ENCODE results near the gene BRICD5.

GRCh38 chr16:2196981-2197511 is 13.6 kb downstream of the BRICD5 start:
- TF ChIP-seq CTCF (conservative IDR thresholded peaks at IDR 0.05 in 1 of 2, IDR thresholded peaks at IDR 0.05 in 1 of 2; ENCODE audit: extremely low read depth in 1 of 2, insufficient read depth in 1 of 2, low read depth in 1 of 2, low read length in 2 of 2) (no peak), EZH2 (IDR thresholded peaks at IDR 0.05; ENCODE audit: borderline replicate concordance, low read length) (no peak)
